Measurements from ENCODE around the gene FOXN1. TPM values are rescaled to one million over a fixed set of nuclear protein-coding genes. Genes with fewer than 3 reads are reported as not detected.

Gene FOXN1, protein sequence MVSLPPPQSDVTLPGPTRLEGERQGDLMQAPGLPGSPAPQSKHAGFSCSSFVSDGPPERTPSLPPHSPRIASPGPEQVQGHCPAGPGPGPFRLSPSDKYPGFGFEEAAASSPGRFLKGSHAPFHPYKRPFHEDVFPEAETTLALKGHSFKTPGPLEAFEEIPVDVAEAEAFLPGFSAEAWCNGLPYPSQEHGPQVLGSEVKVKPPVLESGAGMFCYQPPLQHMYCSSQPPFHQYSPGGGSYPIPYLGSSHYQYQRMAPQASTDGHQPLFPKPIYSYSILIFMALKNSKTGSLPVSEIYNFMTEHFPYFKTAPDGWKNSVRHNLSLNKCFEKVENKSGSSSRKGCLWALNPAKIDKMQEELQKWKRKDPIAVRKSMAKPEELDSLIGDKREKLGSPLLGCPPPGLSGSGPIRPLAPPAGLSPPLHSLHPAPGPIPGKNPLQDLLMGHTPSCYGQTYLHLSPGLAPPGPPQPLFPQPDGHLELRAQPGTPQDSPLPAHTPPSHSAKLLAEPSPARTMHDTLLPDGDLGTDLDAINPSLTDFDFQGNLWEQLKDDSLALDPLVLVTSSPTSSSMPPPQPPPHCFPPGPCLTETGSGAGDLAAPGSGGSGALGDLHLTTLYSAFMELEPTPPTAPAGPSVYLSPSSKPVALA
- total RNA-seq (2012; rRNA removed) (not detected in 2 replicates), polyA plus RNA-seq (2012; rRNA removed) (not detected in 2 replicates), Bru-seq, nascent RNA (not detected), BruChase-seq, experiment 1, labeled RNA remaining after a 6-hour chase (not detected), BruChase-seq, experiment 2, labeled RNA remaining after a 2-hour chase (not detected)
- not detected in 2 replicates for polyA plus RNA-seq (2012; cell fraction: cytosol; rRNA removed)
- not detected in 2 replicates for polyA plus RNA-seq (2012; cell fraction: nucleus; rRNA removed; ENCODE audit: low replicate concordance)
- long read RNA-seq = 0 reads

DNA sequence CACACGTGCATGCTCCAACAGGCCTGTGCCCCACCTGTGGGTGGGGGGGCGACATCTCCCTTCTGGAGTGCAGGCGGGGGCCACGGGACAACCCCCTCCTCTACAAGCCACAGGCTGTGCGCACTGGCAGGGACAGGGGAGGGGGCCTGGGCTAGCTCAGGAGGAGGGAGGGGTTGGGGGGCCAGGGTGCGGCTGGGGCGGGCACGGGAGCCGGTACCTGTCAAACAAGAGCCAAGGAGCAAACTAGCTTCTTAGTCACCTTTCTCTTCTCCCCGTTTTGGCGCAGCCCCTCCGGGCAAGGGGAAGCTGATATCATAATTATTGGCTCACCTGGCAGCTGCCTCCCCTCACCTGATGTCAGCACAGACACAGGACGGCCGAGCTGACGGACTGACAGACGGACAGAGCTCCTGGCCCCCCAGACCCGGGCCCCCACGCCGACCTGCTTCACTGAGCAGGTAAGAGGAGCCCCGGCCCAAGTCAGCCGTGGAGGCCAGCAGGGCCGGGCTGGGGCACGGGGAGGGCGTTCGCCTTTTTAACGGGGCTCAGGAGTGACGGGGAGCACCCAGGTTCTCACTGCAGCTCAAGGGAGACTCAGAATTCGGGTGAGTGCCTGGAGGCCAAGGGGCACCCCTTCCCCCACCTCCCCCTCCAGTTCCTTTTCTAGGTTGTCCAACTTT lies at the start of gene FOXN1:
FOXN1 (plus strand) TSS at position 363 of the 680 bp plus-strand sequence. CDS start 17,622 bp downstream, outside the sequence.
- no TSS peak for BruUV-seq (replicated peaks)
- in situ Hi-C loops (cut with MboI; ENCODE audit: low sequenced_read_pairs) (no loop called here), intact Hi-C loops (cut with micrococcal nuclease) (no loop called here), dilution Hi-C loops (cut with HindIII; ENCODE audit: low sequenced_read_pairs, unreplicated experiment) (no loop called here)
- Histone ChIP-seq H2BK120ac (ENCODE audit: low read depth, low read length) (no peak within 1 kb of the TSS), H2BK15ac (ENCODE audit: low read depth, low read length) (no peak within 1 kb of the TSS), H3K18ac (ENCODE audit: low read depth, low read length) (no peak within 1 kb of the TSS), H4K91ac (ENCODE audit: insufficient read depth, low read depth, low read length) (no peak within 1 kb of the TSS), H3K4me2 (ENCODE audit: low read depth, low read length) (no peak within 1 kb of the TSS), H4K20me1 (ENCODE audit: insufficient read depth, low read length) (no peaks in the 10 kb centered on the region), H4K5ac (ENCODE audit: low read depth, low read length) (no peak within 1 kb of the TSS), H3K9ac (ENCODE audit: low read depth, low read length) (no peak within 1 kb of the TSS), H2BK5ac (ENCODE audit: low read depth, low read length, poor library complexity, severe bottlenecking) (no peak within 1 kb of the TSS), H3K14ac (replicated peaks; ENCODE audit: low read depth, low read length) (no peak within 1 kb of the TSS), H3K4me3 (ENCODE audit: insufficient read depth, low read depth, low read length) (no peak within 1 kb of the TSS), H3K36me3 (ENCODE audit: control insufficient read depth, insufficient read depth, low read length) (no peaks in the 10 kb centered on the region), H3K9me1 (ENCODE audit: insufficient read depth, low read length) (0 out of 2 replicates have a peak, but pooled peaks cover 9% of the 10 kb centered on the region), H4K8ac (ENCODE audit: low read depth in 2 of 2, low read length in 2 of 2) (no peak within 1 kb of the TSS), H3K27ac (ENCODE audit: insufficient read depth, low read length) (no peak within 1 kb of the TSS), H2BK20ac (ENCODE audit: low read depth, low read length) (no peak within 1 kb of the TSS), H3K9me3 (ENCODE audit: control insufficient read depth, insufficient read depth, low read length) (no peaks in the 10 kb centered on the region), H3K56ac (ENCODE audit: extremely low read depth, insufficient read depth, low read length) (no peak within 1 kb of the TSS), H3K79me1 (ENCODE audit: low read depth in 1 of 2, low read length in 2 of 2) (no peaks in the 10 kb centered on the region), H3K4me1 (ENCODE audit: control insufficient read depth, insufficient read depth, low read length) (no peaks in the 10 kb centered on the region), H3K23ac (ENCODE audit: low read depth, low read length) (no peak within 1 kb of the TSS), H2AFZ (replicated peaks; ENCODE audit: low read length, poor library complexity) (no peak within 1 kb of the TSS), H3K4ac (ENCODE audit: low read depth, low read length) (no peak within 1 kb of the TSS), H2AK5ac (ENCODE audit: low read depth, low read length) (no peak within 1 kb of the TSS), H3K27me3 (ENCODE audit: control insufficient read depth, insufficient read depth, low read length) (peaks cover 84% of the 10 kb centered on the region), H2AK9ac (replicated peaks; ENCODE audit: low read depth, low read length, poor library complexity) (no peak within 1 kb of the TSS)
- TF ChIP-seq RCOR1 (IDR thresholded peaks at IDR 0.05; ENCODE audit: insufficient replicate concordance, low read length) = no peak
- no peak for TF ChIP-seq MXI1 (IDR thresholded peaks at IDR 0.05; ENCODE audit: borderline replicate concordance, low read depth, low read length)
- no peak for TF ChIP-seq FOS (IDR thresholded peaks at IDR 0.05; ENCODE audit: low read depth, low read length)
- TF ChIP-seq, protein P1, sequence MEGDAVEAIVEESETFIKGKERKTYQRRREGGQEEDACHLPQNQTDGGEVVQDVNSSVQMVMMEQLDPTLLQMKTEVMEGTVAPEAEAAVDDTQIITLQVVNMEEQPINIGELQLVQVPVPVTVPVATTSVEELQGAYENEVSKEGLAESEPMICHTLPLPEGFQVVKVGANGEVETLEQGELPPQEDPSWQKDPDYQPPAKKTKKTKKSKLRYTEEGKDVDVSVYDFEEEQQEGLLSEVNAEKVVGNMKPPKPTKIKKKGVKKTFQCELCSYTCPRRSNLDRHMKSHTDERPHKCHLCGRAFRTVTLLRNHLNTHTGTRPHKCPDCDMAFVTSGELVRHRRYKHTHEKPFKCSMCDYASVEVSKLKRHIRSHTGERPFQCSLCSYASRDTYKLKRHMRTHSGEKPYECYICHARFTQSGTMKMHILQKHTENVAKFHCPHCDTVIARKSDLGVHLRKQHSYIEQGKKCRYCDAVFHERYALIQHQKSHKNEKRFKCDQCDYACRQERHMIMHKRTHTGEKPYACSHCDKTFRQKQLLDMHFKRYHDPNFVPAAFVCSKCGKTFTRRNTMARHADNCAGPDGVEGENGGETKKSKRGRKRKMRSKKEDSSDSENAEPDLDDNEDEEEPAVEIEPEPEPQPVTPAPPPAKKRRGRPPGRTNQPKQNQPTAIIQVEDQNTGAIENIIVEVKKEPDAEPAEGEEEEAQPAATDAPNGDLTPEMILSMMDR (conservative IDR thresholded peaks at IDR 0.05; ENCODE audit: low read depth, low read length) = no peak
- TF ChIP-seq, protein P2, sequence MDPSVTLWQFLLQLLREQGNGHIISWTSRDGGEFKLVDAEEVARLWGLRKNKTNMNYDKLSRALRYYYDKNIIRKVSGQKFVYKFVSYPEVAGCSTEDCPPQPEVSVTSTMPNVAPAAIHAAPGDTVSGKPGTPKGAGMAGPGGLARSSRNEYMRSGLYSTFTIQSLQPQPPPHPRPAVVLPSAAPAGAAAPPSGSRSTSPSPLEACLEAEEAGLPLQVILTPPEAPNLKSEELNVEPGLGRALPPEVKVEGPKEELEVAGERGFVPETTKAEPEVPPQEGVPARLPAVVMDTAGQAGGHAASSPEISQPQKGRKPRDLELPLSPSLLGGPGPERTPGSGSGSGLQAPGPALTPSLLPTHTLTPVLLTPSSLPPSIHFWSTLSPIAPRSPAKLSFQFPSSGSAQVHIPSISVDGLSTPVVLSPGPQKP (IDR thresholded peaks at IDR 0.05; ENCODE audit: borderline replicate concordance, low read depth, low read length) = no peak
- no peak for TF ChIP-seq RAD21 (IDR thresholded peaks at IDR 0.05; ENCODE audit: low read length)
- no peak for ATAC-seq (ENCODE audit: low read depth)
- ChIA-PET CTCF (no interaction called here), POLR2A (ENCODE audit: unreplicated experiment) (no interaction called here)
- 70% methylated on average over 9 of the region's 28 CpGs; no CpG with 5 or more reads in 1 of the 2 experiments for WGBS, 2 experiments (ENCODE audit: extremely low coverage in 2 of 2, insufficient read length in 1 of 2)
- no peak for DNase-seq
